GM10266 (cell line): ENCODE results near the gene SIRT5.

Experiments
- DNase-seq: peaks from one replicate; pipeline ENCODE4 v3.0.0; 2012; ENCODE audit errors: extremely low spot score
- TF ChIP-seq, protein P1 (sequence below): IDR thresholded peaks from 2 replicates; pipeline ENCODE4 v1.5.1; 2012; ENCODE audit warnings: mild to moderate bottlenecking, low read depth; ENCODE audit not compliant: control insufficient read depth, insufficient read depth; ENCODE audit errors: missing control alignments

Gene SIRT5

DNA sequence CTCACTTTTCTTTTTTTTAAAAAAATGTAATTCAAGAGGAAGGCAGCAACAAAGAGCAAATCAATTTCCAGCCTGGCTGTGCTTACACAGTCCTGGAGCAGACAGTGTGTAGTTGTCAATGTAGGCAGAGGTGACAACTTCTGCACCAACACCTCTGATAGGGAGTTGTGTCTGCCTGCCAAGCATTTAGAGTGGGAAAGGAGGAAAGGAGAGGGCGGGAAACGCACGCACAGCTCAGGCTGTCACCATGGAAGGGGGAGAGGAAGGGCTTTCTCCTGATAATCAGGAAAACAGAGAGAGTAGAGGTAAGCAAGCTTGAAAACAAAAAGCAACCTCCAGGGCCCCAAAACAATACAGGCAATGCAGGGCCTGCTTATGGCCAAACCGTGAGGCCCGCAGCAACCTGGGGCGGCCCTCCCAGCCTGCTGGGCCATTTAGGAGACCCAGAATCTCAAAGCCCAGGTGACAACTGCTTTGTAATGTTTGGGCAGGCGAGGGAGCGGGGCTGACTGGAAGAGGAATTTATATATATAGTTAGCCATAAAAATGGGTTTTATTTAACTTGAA, 45.5 kb upstream of the SIRT5 start:
- TF ChIP-seq, protein P1, sequence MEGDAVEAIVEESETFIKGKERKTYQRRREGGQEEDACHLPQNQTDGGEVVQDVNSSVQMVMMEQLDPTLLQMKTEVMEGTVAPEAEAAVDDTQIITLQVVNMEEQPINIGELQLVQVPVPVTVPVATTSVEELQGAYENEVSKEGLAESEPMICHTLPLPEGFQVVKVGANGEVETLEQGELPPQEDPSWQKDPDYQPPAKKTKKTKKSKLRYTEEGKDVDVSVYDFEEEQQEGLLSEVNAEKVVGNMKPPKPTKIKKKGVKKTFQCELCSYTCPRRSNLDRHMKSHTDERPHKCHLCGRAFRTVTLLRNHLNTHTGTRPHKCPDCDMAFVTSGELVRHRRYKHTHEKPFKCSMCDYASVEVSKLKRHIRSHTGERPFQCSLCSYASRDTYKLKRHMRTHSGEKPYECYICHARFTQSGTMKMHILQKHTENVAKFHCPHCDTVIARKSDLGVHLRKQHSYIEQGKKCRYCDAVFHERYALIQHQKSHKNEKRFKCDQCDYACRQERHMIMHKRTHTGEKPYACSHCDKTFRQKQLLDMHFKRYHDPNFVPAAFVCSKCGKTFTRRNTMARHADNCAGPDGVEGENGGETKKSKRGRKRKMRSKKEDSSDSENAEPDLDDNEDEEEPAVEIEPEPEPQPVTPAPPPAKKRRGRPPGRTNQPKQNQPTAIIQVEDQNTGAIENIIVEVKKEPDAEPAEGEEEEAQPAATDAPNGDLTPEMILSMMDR: no peak
- DNase-seq: no peak

DNA sequence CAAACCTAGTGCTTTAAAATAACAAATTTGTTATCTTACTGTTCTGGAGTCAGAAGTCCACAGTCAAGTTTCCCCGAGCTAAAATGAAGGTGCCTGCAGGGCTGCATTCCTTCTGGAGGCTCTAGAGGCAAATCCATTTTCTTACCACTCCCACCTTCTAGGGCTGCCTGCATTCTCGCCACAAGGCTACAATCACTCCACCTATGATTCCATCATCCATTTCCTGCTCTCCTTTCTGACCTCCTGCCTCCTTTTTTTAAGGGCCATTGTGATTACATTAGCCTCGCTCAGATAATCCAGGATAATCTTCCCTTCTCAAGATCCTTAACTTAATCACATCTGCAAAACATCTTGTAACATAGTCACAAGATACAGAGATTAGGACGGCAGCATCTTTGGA, 42.4 kb upstream of the SIRT5 start:
- DNase-seq: no peak
- TF ChIP-seq, protein P1: no peak

DNA sequence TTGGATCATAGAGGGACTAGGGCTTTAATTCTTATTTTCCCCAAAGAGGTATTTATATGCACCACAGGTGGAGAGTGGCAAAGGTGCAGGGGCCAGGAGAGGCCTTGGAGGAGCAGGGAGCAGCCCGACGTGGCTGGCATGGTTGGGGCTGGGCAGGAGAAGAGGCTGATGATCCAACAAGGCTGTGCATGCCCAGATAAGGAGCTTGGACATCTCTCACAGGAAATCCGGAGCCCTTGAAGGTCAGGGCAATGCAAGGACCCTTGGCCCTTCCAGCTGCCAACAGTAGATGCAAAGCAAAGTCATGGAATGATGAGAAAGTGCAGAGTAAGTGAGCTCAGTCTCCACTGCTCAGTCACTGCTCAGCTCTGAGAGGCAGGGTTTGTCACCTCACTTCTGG, 39.9 kb upstream of the SIRT5 start:
- TF ChIP-seq, protein P1: no peak
- no peak for DNase-seq

DNA sequence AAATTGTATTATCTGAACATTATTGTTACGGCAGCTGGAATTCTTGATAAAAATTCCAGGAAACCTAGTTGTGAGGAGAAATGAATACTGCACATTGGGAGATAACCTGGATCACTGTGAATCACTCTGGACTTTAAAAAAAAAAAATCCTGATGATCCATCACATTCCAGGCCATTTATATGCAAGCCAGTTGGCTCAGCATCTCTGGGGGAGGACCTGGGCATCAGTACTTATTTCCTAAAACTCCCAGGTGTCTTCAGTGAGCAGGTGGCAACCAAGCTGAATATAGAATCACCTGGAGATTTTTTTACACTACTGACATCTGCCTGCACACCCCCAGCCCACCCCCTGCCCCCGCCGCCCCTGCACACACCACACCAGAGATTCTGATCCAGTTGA, 39.1 kb upstream of the SIRT5 start:
- DNase-seq: no peak
- TF ChIP-seq, protein P1: no peak

DNA sequence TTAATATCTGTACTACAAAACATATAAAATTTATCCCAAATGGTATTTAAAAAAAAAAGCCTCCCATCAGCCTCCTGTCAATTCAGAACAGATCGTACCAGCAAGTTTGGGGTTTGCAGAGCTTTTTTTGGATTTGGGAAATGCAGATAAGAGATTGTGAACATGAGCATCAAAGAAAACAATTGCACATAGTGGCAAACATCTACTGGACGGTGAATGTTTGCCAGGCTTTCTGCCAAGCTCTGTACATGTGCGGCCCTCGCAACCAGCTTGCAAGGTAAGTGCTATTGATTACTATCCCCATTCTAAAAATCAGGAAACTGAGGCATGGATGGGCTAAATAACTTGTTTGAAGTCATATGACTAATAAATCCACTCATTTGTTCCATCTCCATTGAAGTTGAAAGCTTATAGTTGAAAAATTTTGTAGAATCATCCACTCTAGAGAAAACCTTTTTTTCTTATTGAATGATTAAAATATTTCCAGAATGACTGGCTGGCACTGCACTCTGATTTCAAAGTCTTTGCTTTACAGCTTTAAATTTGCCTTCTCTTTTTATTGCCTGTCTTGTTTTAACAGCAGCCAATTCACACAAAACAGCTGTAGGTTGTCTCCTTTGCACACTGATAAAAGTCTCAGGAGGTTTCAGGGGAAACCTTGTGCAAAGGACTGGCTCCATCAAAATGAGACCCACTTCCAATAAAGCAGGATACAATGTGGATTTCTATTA, 37.4 kb upstream of the SIRT5 start:
- TF ChIP-seq, protein P1: no peak
- no peak for DNase-seq

DNA sequence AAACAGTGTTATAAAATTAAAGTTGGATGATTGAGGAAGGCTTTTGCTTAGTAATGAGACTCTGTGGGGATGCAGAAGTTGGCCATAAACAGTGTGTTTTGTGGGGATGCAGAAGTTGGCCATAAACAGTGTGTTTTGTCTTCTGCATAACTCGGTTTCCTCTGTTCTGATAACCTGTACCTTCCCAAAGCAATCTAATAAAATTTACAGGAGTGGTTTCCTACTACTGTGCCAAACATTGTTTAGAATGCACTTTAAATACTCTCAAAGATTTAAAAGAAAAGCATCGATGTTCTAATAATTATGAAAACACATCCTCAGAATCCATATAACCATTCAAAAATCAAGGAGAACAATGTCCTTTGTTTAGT, 36.9 kb upstream of the SIRT5 start:
- TF ChIP-seq, protein P1: no peak
- DNase-seq: no peak

DNA sequence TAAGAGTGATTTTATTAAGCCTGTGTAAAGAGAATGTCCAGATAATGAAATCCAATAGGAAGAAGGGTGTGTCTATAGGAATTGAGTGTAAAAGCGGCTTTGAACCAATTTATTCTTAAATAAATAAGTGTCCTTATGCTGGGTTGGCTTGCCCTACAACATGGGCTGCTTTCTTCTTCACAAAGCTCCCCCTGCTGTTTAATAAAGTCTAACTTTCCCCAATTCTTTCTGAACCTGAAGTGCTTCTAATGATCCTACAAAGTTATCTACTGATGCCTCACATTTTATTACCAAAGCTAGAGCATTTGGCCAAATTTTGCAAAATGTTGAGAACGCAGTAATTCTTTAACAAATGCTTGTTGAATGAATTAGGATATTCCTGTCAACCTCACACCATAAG, 36.3 kb upstream of the SIRT5 start:
- TF ChIP-seq, protein P1: peak; percentile 28
- peak; percentile 71 for DNase-seq
